Kidney capillary endothelial cell (primary cell): Measurements from ENCODE around the gene TREM2.
"Not testable (repeated sequence)": the region's sequence is repeated elsewhere in the genome, so short reads cannot be mapped to it uniquely, and the experiment has no call there.

ENCODE experiments used
- DNase-seq: peaks from one replicate; pipeline ENCODE4 v3.0.0-alpha.2; 2018; ENCODE audit warnings: low spot score

Gene TREM2

GRCh38 chr6:41162687-41163418 lies at the start of gene TREM2:
Gene TREM2 (minus strand): TSS chr6:41163116. CDS start chr6:41163082, 34 bp downstream.
- no peak for DNase-seq

GRCh38 chr6:41209547-41210320 lies 46.8 kb upstream of the TREM2 start:
- no peak for DNase-seq

- no peak for DNase-seq
These were observed 45.7 kb upstream of the TREM2 start for GRCh38 chr6:41208439-41209106.

- DNase-seq = no peak
These were observed 41.2 kb upstream of the TREM2 start for GRCh38 chr6:41204156-41204555.

GRCh38 chr6:41201764-41202173 lies 38.9 kb upstream of the TREM2 start:
- DNase-seq = no peak

- no peak for DNase-seq
These were observed 38.2 kb upstream of the TREM2 start, which contains the start of gene TREML2 for GRCh38 chr6:41200901-41201763. Gene TREML2 (minus strand): TSS chr6:41201149. CDS start chr6:41201008, 141 bp downstream.

GRCh38 chr6:41200296-41200900 lies 37.5 kb upstream of the TREM2 start:
- no peak for DNase-seq

GRCh38 chr6:41199552-41200246 lies 36.8 kb upstream of the TREM2 start:
- DNase-seq = no peak

- no peak for DNase-seq
These were observed 34.3 kb upstream of the TREM2 start for GRCh38 chr6:41197234-41197633.

GRCh38 chr6:41194386-41194785 lies 31.5 kb upstream of the TREM2 start:
- no peak for DNase-seq

GRCh38 chr6:41193884-41194283 lies 31.0 kb upstream of the TREM2 start:
- DNase-seq = no peak

- no peak for DNase-seq
These were observed 30.3 kb upstream of the TREM2 start for GRCh38 chr6:41193171-41193734.

GRCh38 chr6:41191569-41191968 lies 28.7 kb upstream of the TREM2 start:
- DNase-seq = peak; percentile 12

GRCh38 chr6:41190791-41191190 lies 27.9 kb upstream of the TREM2 start:
- DNase-seq = no peak

- no peak for DNase-seq
These were observed 27.1 kb upstream of the TREM2 start for GRCh38 chr6:41189967-41190366.

- not testable (repeated sequence) for DNase-seq
These were observed 26.1 kb upstream of the TREM2 start for GRCh38 chr6:41189046-41189445.

GRCh38 chr6:41187924-41188886 lies 25.3 kb upstream of the TREM2 start:
- no peak for DNase-seq

GRCh38 chr6:41186031-41186562 lies 23.2 kb upstream of the TREM2 start:
- DNase-seq = no peak

- no peak for DNase-seq
These were observed 21.8 kb upstream of the TREM2 start for GRCh38 chr6:41184761-41185160.
